Natural killer cell (primary cell): ENCODE results near the gene EPPIN. TPM values are rescaled to one million over a fixed set of nuclear protein-coding genes. Genes with fewer than 3 reads are reported as not detected.

Source experiments
- ATAC-seq, 3 donors: fragments of 150-1000 bp in 2 of 3; fragments of 200-7000 bp in 1 of 3; cut with Tn5 transposase; 1 replicate in 1 of 3; 2 replicates in 2 of 3; pipeline ENCODE4 v1.10.0; 2021; ENCODE audit warnings: mild to moderate bottlenecking in 2 of 3, moderate library complexity in 2 of 3
- DNase-seq, 2 donors: peaks; one replicate each; pipeline versions ENCODE4 v3.0.0 to v3.0.0-alpha.2; 2013 to 2021; ENCODE audit warnings: mixed read lengths in 1 of 2
- H3K27ac ChIP-seq: one replicate; pipeline ENCODE4 v1.5.1; 2013; ENCODE audit warnings: mild to moderate bottlenecking, low read length
- H3K27me3 ChIP-seq: one replicate; pipeline ENCODE4 v1.6.1; 2013; ENCODE audit warnings: low read length; ENCODE audit not compliant: control insufficient read depth, insufficient read depth
- H3K36me3 ChIP-seq: one replicate; pipeline ENCODE4 v1.6.1; 2013; ENCODE audit warnings: low read length; ENCODE audit not compliant: control insufficient read depth, insufficient read depth
- H3K4me1 ChIP-seq: one replicate; pipeline ENCODE4 v1.6.1; 2013; ENCODE audit warnings: low read length; ENCODE audit not compliant: control insufficient read depth, insufficient read depth
- H3K4me3 ChIP-seq: one replicate; pipeline ENCODE4 v1.5.1; 2013; ENCODE audit warnings: low read length
- H3K9me3 ChIP-seq: one replicate; pipeline ENCODE4 v1.6.1; 2013; ENCODE audit warnings: low read length; ENCODE audit not compliant: control insufficient read depth, insufficient read depth
- H3K27ac Mint-ChIP-seq, 2 donors: one replicate each; pipeline ENCODE4 v1.8.0; 2022; ENCODE audit warnings: mild to moderate bottlenecking in 2 of 2, mixed read lengths in 2 of 2, moderate library complexity in 1 of 2
- H3K27me3 Mint-ChIP-seq, 2 donors: one replicate each; pipeline ENCODE4 v1.8.0; 2022; ENCODE audit warnings: low read depth in 2 of 2, mixed read lengths in 2 of 2
- H3K36me3 Mint-ChIP-seq: one replicate; pipeline ENCODE4 v1.8.0; 2022; ENCODE audit warnings: mixed read lengths
- H3K4me1 Mint-ChIP-seq, 2 donors: one replicate each; pipeline ENCODE4 v1.8.0; 2022; ENCODE audit warnings: mixed read lengths in 2 of 2
- H3K4me3 Mint-ChIP-seq: one replicate; pipeline ENCODE4 v1.8.0; 2022; ENCODE audit warnings: mild to moderate bottlenecking, moderate library complexity, mixed read lengths
- H3K9me3 Mint-ChIP-seq, 2 donors: one replicate each; pipeline ENCODE4 v1.8.0; 2022; ENCODE audit warnings: mixed read lengths in 2 of 2
- WGBS: methylation state at CpG from one replicate; pipeline ENCODE4 v1.1.7; 2013; ENCODE audit warnings: missing lambda C conversion rate; ENCODE audit not compliant: insufficient coverage; 5-methylcytosine and 5-hydroxymethylcytosine counted together
- intact Hi-C: fragments of 100-400 bp; cut with micrococcal nuclease; formaldehyde crosslinking; loops from one replicate; pipeline ENCODE4 v1.14.2; 2022
- total RNA-seq, 4 donors: library from RNA; stranded (reverse); fragments of 120-200 nt in 1 of 4; gene quantifications; one replicate each; pipeline versions ENCODE4 v1.2.3 to v1.2.4, GENCODE V29; 2013 to 2022
- TF ChIP-seq, protein P1 (sequence below): fragments of 200-600 bp; IDR thresholded peaks from one replicate; pipeline ENCODE4 v1.8.0; 2022; ENCODE audit warnings: antibody characterized with exemption

Gene EPPIN
- total RNA-seq, 3 donors from 2014 or later (not counting 1 experiment from before 2014, with no cell fraction given): not detected

DNA sequence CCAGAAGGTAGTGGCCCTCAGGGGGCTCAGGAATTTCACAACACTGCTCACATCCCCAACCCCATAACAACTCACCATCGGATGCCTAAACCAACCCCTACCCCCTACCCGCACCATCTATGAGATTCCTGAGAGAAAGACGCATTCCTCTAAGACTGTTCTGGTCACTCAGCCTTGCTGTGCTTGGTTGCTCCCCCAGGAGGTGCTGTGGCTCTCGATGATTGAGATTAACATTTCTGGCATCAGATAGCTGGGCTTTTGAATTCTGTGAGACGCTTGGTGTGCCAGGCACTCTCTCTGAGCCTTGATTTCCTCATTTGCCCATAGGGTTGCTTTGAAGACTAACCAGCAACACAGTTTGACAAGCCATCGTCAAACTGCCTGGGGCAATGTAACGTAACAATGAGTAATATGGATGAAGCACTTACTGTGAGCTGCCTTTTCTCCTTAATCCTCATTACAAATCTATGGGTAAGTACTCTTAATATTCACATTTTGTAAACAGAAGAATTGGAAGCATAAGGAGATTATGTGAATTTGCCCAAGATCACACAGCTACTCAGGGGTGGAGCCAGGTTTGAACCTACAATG, 8.9 kb downstream of the EPPIN start:
- H3K4me3 ChIP-seq: no peak overlapping the region
- ATAC-seq (no peak), DNase-seq (no peak)
- no peaks in the 10 kb centered on the region for H3K4me1 Mint-ChIP-seq
- H3K36me3 ChIP-seq: no peaks in the 10 kb centered on the region
- H3K4me1 ChIP-seq: no peaks in the 10 kb centered on the region
- no peak overlapping the region for H3K27ac ChIP-seq
- no peaks in the 10 kb centered on the region for H3K9me3 ChIP-seq
- no peaks in the 10 kb centered on the region for H3K9me3 Mint-ChIP-seq
- H3K4me3 Mint-ChIP-seq: no peak overlapping the region
- no peaks in the 10 kb centered on the region for H3K36me3 Mint-ChIP-seq
- TF ChIP-seq, protein P1, sequence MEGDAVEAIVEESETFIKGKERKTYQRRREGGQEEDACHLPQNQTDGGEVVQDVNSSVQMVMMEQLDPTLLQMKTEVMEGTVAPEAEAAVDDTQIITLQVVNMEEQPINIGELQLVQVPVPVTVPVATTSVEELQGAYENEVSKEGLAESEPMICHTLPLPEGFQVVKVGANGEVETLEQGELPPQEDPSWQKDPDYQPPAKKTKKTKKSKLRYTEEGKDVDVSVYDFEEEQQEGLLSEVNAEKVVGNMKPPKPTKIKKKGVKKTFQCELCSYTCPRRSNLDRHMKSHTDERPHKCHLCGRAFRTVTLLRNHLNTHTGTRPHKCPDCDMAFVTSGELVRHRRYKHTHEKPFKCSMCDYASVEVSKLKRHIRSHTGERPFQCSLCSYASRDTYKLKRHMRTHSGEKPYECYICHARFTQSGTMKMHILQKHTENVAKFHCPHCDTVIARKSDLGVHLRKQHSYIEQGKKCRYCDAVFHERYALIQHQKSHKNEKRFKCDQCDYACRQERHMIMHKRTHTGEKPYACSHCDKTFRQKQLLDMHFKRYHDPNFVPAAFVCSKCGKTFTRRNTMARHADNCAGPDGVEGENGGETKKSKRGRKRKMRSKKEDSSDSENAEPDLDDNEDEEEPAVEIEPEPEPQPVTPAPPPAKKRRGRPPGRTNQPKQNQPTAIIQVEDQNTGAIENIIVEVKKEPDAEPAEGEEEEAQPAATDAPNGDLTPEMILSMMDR: no peak
- H3K27me3 ChIP-seq: no peaks in the 10 kb centered on the region
- peaks cover 9 to 16% of the 10 kb centered on the region in 2 donors for H3K27me3 Mint-ChIP-seq
- WGBS: 77% methylated on average over 6 of the region's 7 CpGs
- intact Hi-C loops: no loop called here
- H3K27ac Mint-ChIP-seq: no peak overlapping the region

DNA sequence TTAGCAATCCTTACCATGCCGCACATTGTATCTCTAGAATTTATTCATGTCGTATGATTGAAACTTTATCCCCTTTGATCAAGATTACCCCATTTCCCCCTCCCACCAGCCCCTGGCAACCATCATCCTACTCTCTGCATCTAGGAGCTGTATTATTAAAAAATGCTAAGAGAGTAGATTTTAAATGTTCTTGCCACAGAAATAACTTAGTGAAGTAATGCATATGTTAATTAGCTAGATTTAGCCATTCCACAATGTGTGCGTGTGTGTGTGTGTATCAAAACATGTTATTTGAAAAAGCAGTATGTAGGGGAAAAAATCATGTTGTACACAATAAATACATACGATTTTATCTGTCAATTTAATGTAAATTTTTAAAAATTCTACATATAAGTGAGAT, 19.9 kb downstream of the EPPIN start:
- intact Hi-C loops: no loop called here
- peaks cover 9% of the 10 kb centered on the region for H3K27me3 ChIP-seq
- Mint-ChIP-seq H3K9me3 (no peaks in the 10 kb centered on the region), H3K4me1 (no peaks in the 10 kb centered on the region), H3K27me3 (peaks cover 25 to 51% of the 10 kb centered on the region in 2 donors), H3K36me3 (no peaks in the 10 kb centered on the region), H3K27ac (no peak overlapping the region), H3K4me3 (no peak overlapping the region)
- TF ChIP-seq, protein P1: no peak
- ATAC-seq (no peak), DNase-seq (no peak)
- no peaks in the 10 kb centered on the region for H3K36me3 ChIP-seq
- WGBS: 95% methylated on average over 2 of the region's 4 CpGs
- no peak overlapping the region for H3K27ac ChIP-seq
- no peaks in the 10 kb centered on the region for H3K9me3 ChIP-seq
- H3K4me3 ChIP-seq: no peak overlapping the region
- H3K4me1 ChIP-seq: no peaks in the 10 kb centered on the region

DNA sequence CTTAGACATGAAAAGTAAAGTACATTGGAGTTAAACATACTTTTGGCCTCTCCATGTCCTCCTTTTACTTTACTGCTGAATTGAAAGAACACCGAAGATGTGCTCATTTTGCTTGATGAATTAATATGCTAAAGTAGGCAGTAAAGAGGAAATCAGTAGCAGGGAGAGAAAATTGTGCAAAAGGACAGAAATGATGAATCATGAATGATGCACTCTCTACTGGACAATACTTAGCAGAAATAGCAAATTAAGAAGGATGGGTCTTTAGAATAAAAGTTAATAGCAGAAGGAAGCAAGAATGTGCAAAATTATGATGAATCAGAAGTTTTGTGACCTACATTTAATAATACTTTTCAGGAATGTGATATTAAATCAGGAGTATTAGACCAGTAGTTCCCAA, 23.4 kb downstream of the EPPIN start:
- H3K27me3 Mint-ChIP-seq: peaks cover 18 to 42% of the 10 kb centered on the region in 2 donors
- no peaks in the 10 kb centered on the region for H3K36me3 Mint-ChIP-seq
- Histone ChIP-seq H3K36me3 (no peaks in the 10 kb centered on the region), H3K9me3 (no peaks in the 10 kb centered on the region), H3K4me3 (no peak overlapping the region), H3K27ac (no peak overlapping the region), H3K4me1 (no peaks in the 10 kb centered on the region), H3K27me3 (peaks cover 7% of the 10 kb centered on the region)
- no peak overlapping the region for H3K4me3 Mint-ChIP-seq
- TF ChIP-seq, protein P1: no peak
- DNase-seq (no peak), ATAC-seq (no peak)
- no peaks in the 10 kb centered on the region for H3K9me3 Mint-ChIP-seq
- no peak overlapping the region for H3K27ac Mint-ChIP-seq
- H3K4me1 Mint-ChIP-seq: no peaks in the 10 kb centered on the region
- 100% methylated on average over 1 of the region's 1 CpG for WGBS
- intact Hi-C loops: no loop called here

DNA sequence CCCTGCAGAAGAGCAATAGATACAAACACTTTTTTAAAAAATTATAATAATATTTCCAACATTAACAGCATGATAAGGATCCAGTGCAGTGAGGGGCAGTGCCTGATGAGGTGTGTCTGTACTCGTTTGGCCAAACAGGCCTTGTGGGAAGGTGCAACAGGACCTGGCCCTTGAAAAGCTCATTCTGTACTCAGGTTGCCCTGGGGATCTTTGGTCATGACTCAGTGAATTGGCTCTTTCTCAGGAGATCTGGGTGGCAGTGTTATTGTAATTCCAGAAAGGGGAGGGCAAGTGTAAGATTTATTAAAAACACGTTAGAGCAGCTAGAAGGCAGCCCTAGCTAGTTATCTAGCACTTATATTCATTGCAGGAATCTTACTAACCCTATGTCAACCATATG, 28.9 kb downstream of the EPPIN start:
- no peak overlapping the region for H3K27ac Mint-ChIP-seq
- H3K9me3 ChIP-seq: no peaks in the 10 kb centered on the region
- no peaks in the 10 kb centered on the region for H3K9me3 Mint-ChIP-seq
- H3K4me1 ChIP-seq: no peaks in the 10 kb centered on the region
- H3K27me3 ChIP-seq: peaks cover 3% of the 10 kb centered on the region
- no peaks in the 10 kb centered on the region for H3K4me1 Mint-ChIP-seq
- no peaks in the 10 kb centered on the region for H3K36me3 Mint-ChIP-seq
- H3K36me3 ChIP-seq: no peaks in the 10 kb centered on the region
- intact Hi-C loops: no loop called here
- no peak overlapping the region for H3K27ac ChIP-seq
- no peak for DNase-seq
- peaks cover 18 to 29% of the 10 kb centered on the region in 2 donors for H3K27me3 Mint-ChIP-seq
- TF ChIP-seq, protein P1: no peak
- no peak overlapping the region for H3K4me3 ChIP-seq
- no peak for ATAC-seq
- 67% methylated on average over 1 of the region's 2 CpGs for WGBS
- H3K4me3 Mint-ChIP-seq: no peak overlapping the region
